ENCODE results near the gene OPRL1. TPM values are rescaled to one million over a fixed set of nuclear protein-coding genes. Genes with fewer than 3 reads are reported as not detected.
"Not testable (repeated sequence)": the region's sequence is repeated elsewhere in the genome, so short reads cannot be mapped to it uniquely, and the experiment has no call there.

OPRL1 gene
- total RNA-seq, 1 experiment from 2014 or later = 1.2 TPM

- DNase-seq (ENCODE audit: low spot score) = no peak
These were observed 4.2 kb downstream of the OPRL1 start, which contains the start of gene LKAAEAR1 for GRCh38 chr20:64083804-64084684. LKAAEAR1 (minus strand) TSS chr20:64084398; CDS start chr20:64084219, 179 bp downstream.

- DNase-seq (ENCODE audit: low spot score) = peak; percentile 39
These were observed 4.8 kb downstream of the OPRL1 start for GRCh38 chr20:64084685-64085152.

- no peak for DNase-seq (ENCODE audit: low spot score)
These were observed 6.9 kb downstream of the OPRL1 start for GRCh38 chr20:64086801-64087200.

GRCh38 chr20:64087226-64087825 lies 7.4 kb downstream of the OPRL1 start:
- DNase-seq (ENCODE audit: low spot score) = not testable (repeated sequence)

- not testable (repeated sequence) for DNase-seq (ENCODE audit: low spot score)
These were observed 8.7 kb downstream of the OPRL1 start for GRCh38 chr20:64088586-64088985.

GRCh38 chr20:64090165-64090564 lies 10.3 kb downstream of the OPRL1 start:
- no peak for DNase-seq (ENCODE audit: low spot score)

- no peak for DNase-seq (ENCODE audit: low spot score)
These were observed 11.5 kb downstream of the OPRL1 start for GRCh38 chr20:64091340-64091739.

- no peak for DNase-seq (ENCODE audit: low spot score)
These were observed 11.9 kb downstream of the OPRL1 start for GRCh38 chr20:64091770-64092169.

- no peak for DNase-seq (ENCODE audit: low spot score)
These were observed 12.6 kb downstream of the OPRL1 start for GRCh38 chr20:64092258-64093012.

GRCh38 chr20:64093013-64093503 lies 13.2 kb downstream of the OPRL1 start:
- DNase-seq (ENCODE audit: low spot score) = no peak

- no peak for DNase-seq (ENCODE audit: low spot score)
These were observed 15.6 kb downstream of the OPRL1 start for GRCh38 chr20:64095455-64095854.

- no peak for DNase-seq (ENCODE audit: low spot score)
These were observed 16.0 kb downstream of the OPRL1 start for GRCh38 chr20:64095927-64096326.

GRCh38 chr20:64096535-64096934 lies 16.7 kb downstream of the OPRL1 start:
- no peak for DNase-seq (ENCODE audit: low spot score)

GRCh38 chr20:64098471-64099013 lies 18.7 kb downstream of the OPRL1 start:
- no peak for DNase-seq (ENCODE audit: low spot score)

GRCh38 chr20:64099086-64099786 lies 19.4 kb downstream of the OPRL1 start:
- no peak for DNase-seq (ENCODE audit: low spot score)

GRCh38 chr20:64099880-64100565 lies 20.1 kb downstream of the OPRL1 start:
- DNase-seq (ENCODE audit: low spot score) = no peak

GRCh38 chr20:64100566-64100888 lies 20.6 kb downstream of the OPRL1 start:
- DNase-seq (ENCODE audit: low spot score) = no peak

- DNase-seq (ENCODE audit: low spot score) = no peak
These were observed 21.2 kb downstream of the OPRL1 start for GRCh38 chr20:64100946-64101688.

GRCh38 chr20:64101731-64102621 lies 22.1 kb downstream of the OPRL1 start:
- DNase-seq (ENCODE audit: low spot score) = no peak
